Immature natural killer cell (primary cell): ENCODE measurements around the gene SHISA5. TPM values are rescaled to one million over a fixed set of nuclear protein-coding genes. Genes with fewer than 3 reads are reported as not detected.
"Not testable (repeated sequence)": the region's sequence is repeated elsewhere in the genome, so short reads cannot be mapped to it uniquely, and the experiment has no call there.

Source experiments
- DNase-seq, 3 donors: peaks; one replicate each; pipeline ENCODE4 v3.0.0; 2022; ENCODE audit warnings: mixed read lengths in 1 of 3
- H3K27ac Mint-ChIP-seq, 6 donors: one replicate each; pipeline ENCODE4 v1.8.0; 2020; ENCODE audit warnings: mixed read lengths in 6 of 6, mild to moderate bottlenecking in 5 of 6, inconsistent platforms in 4 of 6, moderate library complexity in 3 of 6
- H3K27me3 Mint-ChIP-seq, 3 donors: one replicate each; pipeline ENCODE4 v1.8.0; 2020 to 2021; ENCODE audit warnings: low read depth in 3 of 3, mild to moderate bottlenecking in 3 of 3, mixed read lengths in 3 of 3, moderate library complexity in 3 of 3, inconsistent platforms in 1 of 3
- H3K36me3 Mint-ChIP-seq, 3 donors: one replicate each; pipeline ENCODE4 v1.8.0; 2020; ENCODE audit warnings: mixed read lengths in 3 of 3, inconsistent platforms in 2 of 3, mild to moderate bottlenecking in 2 of 3
- H3K4me1 Mint-ChIP-seq, 2 donors: one replicate each; pipeline ENCODE4 v1.8.0; 2020; ENCODE audit warnings: inconsistent platforms in 2 of 2, mild to moderate bottlenecking in 2 of 2, mixed read lengths in 2 of 2, moderate library complexity in 1 of 2
- H3K4me3 Mint-ChIP-seq, 5 donors: one replicate each; pipeline ENCODE4 v1.8.0; 2020; ENCODE audit warnings: mild to moderate bottlenecking in 5 of 5, mixed read lengths in 5 of 5, inconsistent platforms in 3 of 5, moderate library complexity in 3 of 5
- H3K9me3 Mint-ChIP-seq, 6 donors: one replicate each; pipeline ENCODE4 v1.8.0; 2020; ENCODE audit warnings: mild to moderate bottlenecking in 6 of 6, mixed read lengths in 6 of 6, inconsistent platforms in 4 of 6, moderate library complexity in 3 of 6
- polyA plus RNA-seq, 3 donors: library from polyadenylated mRNA; unstranded; fragments of 300-500 nt; fragmentation: Illumina TruSeq; gene quantifications; one replicate each; pipeline ENCODE4 v1.2.3, GENCODE V29; 2021

SHISA5 gene
- polyA plus RNA-seq, 3 donors from 2014 or later = 351 to 618 (median 505) TPM

- peaks cover 28 to 29% of the 10 kb centered on the region in 2 donors for H3K4me1 Mint-ChIP-seq
- peak overlapping the region in 5 of 6 donors; percentile 28 to 70 (median 48) for H3K27ac Mint-ChIP-seq
- H3K27me3 Mint-ChIP-seq = peaks cover 0 to 3% (median 2%) of the 10 kb centered on the region in 3 donors
- peak; percentile 63 to 75 (median 68) for DNase-seq
- H3K36me3 Mint-ChIP-seq = no peaks in the 10 kb centered on the region
- H3K9me3 Mint-ChIP-seq = no peaks in the 10 kb centered on the region
- peak overlapping the region in 2 of 5 donors; percentile 9 to 19 for H3K4me3 Mint-ChIP-seq
These were observed 3.5 kb upstream of the SHISA5 start for GRCh38 chr3:48507256-48508061.

- H3K9me3 Mint-ChIP-seq = no peaks in the 10 kb centered on the region
- peak overlapping the region in 2 of 6 donors; percentile 20 to 23 for H3K27ac Mint-ChIP-seq
These were observed 2.1 kb upstream of the SHISA5 start for GRCh38 chr3:48505968-48506504.

GRCh38 chr3:48505146-48505545 lies 1.2 kb upstream of the SHISA5 start:
- peak overlapping the region; percentile 75 to 84 (median 80) for H3K4me3 Mint-ChIP-seq
- peaks cover 0 to 2% (median 0%) of the 10 kb centered on the region in 3 donors for H3K36me3 Mint-ChIP-seq
- peaks cover 39 to 42% of the 10 kb centered on the region in 2 donors for H3K4me1 Mint-ChIP-seq
- peak overlapping the region in 5 of 6 donors; percentile 34 to 86 (median 51) for H3K27ac Mint-ChIP-seq
- no peaks in the 10 kb centered on the region for H3K9me3 Mint-ChIP-seq
- peaks cover 0 to 4% (median 3%) of the 10 kb centered on the region in 3 donors for H3K27me3 Mint-ChIP-seq
- DNase-seq = no peak

More at GRCh38 chr3:48505968-48506504, 2.1 kb upstream of the SHISA5 start:
- no peak for DNase-seq
- H3K27me3 Mint-ChIP-seq = peaks cover 0 to 3% (median 2%) of the 10 kb centered on the region in 3 donors
- no peaks in the 10 kb centered on the region for H3K36me3 Mint-ChIP-seq
- H3K4me1 Mint-ChIP-seq = peaks cover 38 to 40% of the 10 kb centered on the region in 2 donors
- peak overlapping the region in 3 of 5 donors; percentile 13 to 42 (median 17) for H3K4me3 Mint-ChIP-seq

GRCh38 chr3:48503401-48504050 lies 448 bp downstream of the SHISA5 start:
- peaks cover 39 to 42% of the 10 kb centered on the region in 2 donors for H3K4me1 Mint-ChIP-seq
- H3K27me3 Mint-ChIP-seq = peaks cover 0 to 5% (median 1%) of the 10 kb centered on the region in 3 donors
- peak overlapping the region; percentile 78 to 84 (median 79) for H3K4me3 Mint-ChIP-seq
- no peaks in the 10 kb centered on the region for H3K9me3 Mint-ChIP-seq
- peaks cover 0 to 3% (median under 1%) of the 10 kb centered on the region in 3 donors for H3K36me3 Mint-ChIP-seq
- no peak for DNase-seq
- peak overlapping the region; percentile 70 to 90 (median 84) for H3K27ac Mint-ChIP-seq

GRCh38 chr3:48502728-48503168 lies 1.2 kb downstream of the SHISA5 start:
- DNase-seq = no peak
- peaks cover 36 to 40% of the 10 kb centered on the region in 2 donors for H3K4me1 Mint-ChIP-seq
- no peaks in the 10 kb centered on the region for H3K9me3 Mint-ChIP-seq
- H3K27ac Mint-ChIP-seq = peak overlapping the region; percentile 70 to 90 (median 84)
- H3K27me3 Mint-ChIP-seq = peaks cover 0 to 5% (median 1%) of the 10 kb centered on the region in 3 donors
- peaks cover 4 to 10% (median 7%) of the 10 kb centered on the region in 3 donors for H3K36me3 Mint-ChIP-seq
- H3K4me3 Mint-ChIP-seq = peak overlapping the region; percentile 78 to 84 (median 79)

- H3K36me3 Mint-ChIP-seq = peaks cover 4 to 12% (median 9%) of the 10 kb centered on the region in 3 donors
- H3K27ac Mint-ChIP-seq = peak overlapping the region; percentile 70 to 90 (median 84)
- H3K4me3 Mint-ChIP-seq = peak overlapping the region; percentile 78 to 84 (median 79)
- H3K27me3 Mint-ChIP-seq = peaks cover 0 to 5% (median 1%) of the 10 kb centered on the region in 3 donors
- no peak for DNase-seq
- H3K9me3 Mint-ChIP-seq = no peaks in the 10 kb centered on the region
- peaks cover 30 to 34% of the 10 kb centered on the region in 2 donors for H3K4me1 Mint-ChIP-seq
These were observed 1.9 kb downstream of the SHISA5 start for GRCh38 chr3:48502121-48502520.

GRCh38 chr3:48501196-48501595 lies 2.8 kb downstream of the SHISA5 start:
- Mint-ChIP-seq H3K27ac (peak overlapping the region in 5 of 6 donors; percentile 14 to 86 (median 51)), H3K4me1 (peaks cover 30 to 34% of the 10 kb centered on the region in 2 donors), H3K36me3 (peaks cover 4 to 12% (median 9%) of the 10 kb centered on the region in 3 donors), H3K9me3 (no peaks in the 10 kb centered on the region), H3K27me3 (peaks cover 0 to 5% (median 1%) of the 10 kb centered on the region in 3 donors), H3K4me3 (no peak overlapping the region)
- DNase-seq = no peak

GRCh38 chr3:48500656-48501055 lies 3.3 kb downstream of the SHISA5 start:
- H3K27ac Mint-ChIP-seq = peak overlapping the region in 2 of 6 donors; percentile 15
- H3K27me3 Mint-ChIP-seq = peaks cover 0 to 4% (median 1%) of the 10 kb centered on the region in 3 donors
- H3K4me3 Mint-ChIP-seq = no peak overlapping the region
- peaks cover 30 to 34% of the 10 kb centered on the region in 2 donors for H3K4me1 Mint-ChIP-seq
- no peak for DNase-seq
- H3K36me3 Mint-ChIP-seq = peaks cover 4 to 12% (median 9%) of the 10 kb centered on the region in 3 donors
- no peaks in the 10 kb centered on the region for H3K9me3 Mint-ChIP-seq

- Mint-ChIP-seq H3K4me1 (no peaks in the 10 kb centered on the region), H3K4me3 (no peak overlapping the region), H3K36me3 (peaks cover 11 to 16% (median 13%) of the 10 kb centered on the region in 3 donors), H3K27ac (no peak overlapping the region), H3K9me3 (no peaks in the 10 kb centered on the region), H3K27me3 (peaks cover 0 to 4% (median 0%) of the 10 kb centered on the region in 3 donors)
- no peak for DNase-seq
These were observed 10.8 kb downstream of the SHISA5 start for GRCh38 chr3:48493203-48493501.

GRCh38 chr3:48492461-48493202 lies 11.3 kb downstream of the SHISA5 start:
- no peaks in the 10 kb centered on the region for H3K4me1 Mint-ChIP-seq
- peaks cover 8 to 13% (median 10%) of the 10 kb centered on the region in 3 donors for H3K36me3 Mint-ChIP-seq
- H3K4me3 Mint-ChIP-seq = no peak overlapping the region
- H3K27ac Mint-ChIP-seq = no peak overlapping the region
- peaks cover 0 to 4% (median 0%) of the 10 kb centered on the region in 3 donors for H3K27me3 Mint-ChIP-seq
- H3K9me3 Mint-ChIP-seq = no peaks in the 10 kb centered on the region
- DNase-seq = no peak

- no peaks in the 10 kb centered on the region for H3K4me1 Mint-ChIP-seq
- H3K27me3 Mint-ChIP-seq = peaks cover 0 to 2% (median 0%) of the 10 kb centered on the region in 3 donors
- no peak overlapping the region for H3K27ac Mint-ChIP-seq
- DNase-seq = no peak
- peaks cover 0 to 3% (median 0%) of the 10 kb centered on the region in 3 donors for H3K36me3 Mint-ChIP-seq
- H3K9me3 Mint-ChIP-seq = no peaks in the 10 kb centered on the region
- no peak overlapping the region for H3K4me3 Mint-ChIP-seq
These were observed 17.0 kb downstream of the SHISA5 start for GRCh38 chr3:48486952-48487351.

- H3K4me3 Mint-ChIP-seq, DNase-seq, H3K9me3 Mint-ChIP-seq, H3K27ac Mint-ChIP-seq, H3K36me3 Mint-ChIP-seq: not testable (repeated sequence)
- Mint-ChIP-seq H3K27me3 (peaks cover 10 to 17% (median 10%) of the 10 kb centered on the region in 3 donors), H3K4me1 (peaks cover 25 to 26% of the 10 kb centered on the region in 2 donors)
These were observed 21.2 kb downstream of the SHISA5 start for GRCh38 chr3:48482822-48483221.

- not testable (repeated sequence) for H3K4me3 Mint-ChIP-seq, H3K9me3 Mint-ChIP-seq, H3K36me3 Mint-ChIP-seq, DNase-seq, H3K27ac Mint-ChIP-seq
- Mint-ChIP-seq H3K4me1 (peaks cover 32 to 37% of the 10 kb centered on the region in 2 donors), H3K27me3 (peaks cover 10 to 18% (median 10%) of the 10 kb centered on the region in 3 donors)
These were observed 23.1 kb downstream of the SHISA5 start for GRCh38 chr3:48480891-48481290.
